MCF 10A (cell line): ENCODE data around the gene DIAPH1. TPM values are rescaled to one million over a fixed set of nuclear protein-coding genes. Genes with fewer than 3 reads are reported as not detected.
A peak's percentile ranks its signal among the peaks of the same experiment; 100 is the strongest.

Source experiments
- BruUV-seq: library from RNA; stranded (reverse); fragments of 400-500 nt; replicated peaks from 2 replicates; lab custom pipeline; 2021; lab: Mats Ljungman, UMichigan
- CTCF ChIA-PET: fragments of 300-600 bp; sonication (Branson Sonifier 250); formaldehyde crosslinking; extraction: SDS; loops from one replicate; lab custom pipeline; 2021; ENCODE audit warnings: antibody characterized with exemption, inconsistent platforms; lab: Yijun Ruan, JAX
- POLR2A ChIA-PET: fragments of 300-600, 350-650 bp; sonication (Branson Sonifier 250); formaldehyde crosslinking; extraction: SDS; loops from one replicate; lab custom pipeline; 2020; ENCODE audit warnings: antibody characterized with exemption, inconsistent platforms; lab: Yijun Ruan, JAX
- DNase-seq: peaks from one replicate; pipeline ENCODE4 v3.0.0-alpha.2; 2018; ENCODE audit not compliant: unreplicated experiment
- H3K27ac Mint-ChIP-seq: one replicate; pipeline ENCODE4 v1.8.0; 2022; ENCODE audit warnings: mild to moderate bottlenecking, low read depth, mixed read lengths; ENCODE audit not compliant: unreplicated experiment
- H3K27me3 Mint-ChIP-seq: one replicate; pipeline ENCODE4 v1.8.0; 2022; ENCODE audit warnings: mixed read lengths; ENCODE audit not compliant: insufficient read depth, unreplicated experiment
- H3K36me3 Mint-ChIP-seq: one replicate; pipeline ENCODE4 v1.8.0; 2022; ENCODE audit warnings: mild to moderate bottlenecking, moderate library complexity, mixed read lengths; ENCODE audit not compliant: insufficient read depth, unreplicated experiment
- H3K4me1 Mint-ChIP-seq: one replicate; pipeline ENCODE4 v1.8.0; 2022; ENCODE audit warnings: mixed read lengths; ENCODE audit not compliant: insufficient read depth, unreplicated experiment
- H3K4me3 Mint-ChIP-seq: one replicate; pipeline ENCODE4 v1.8.0; 2022; ENCODE audit warnings: mild to moderate bottlenecking, moderate library complexity, mixed read lengths; ENCODE audit not compliant: unreplicated experiment
- H3K9me3 Mint-ChIP-seq: one replicate; pipeline ENCODE4 v1.8.0; 2022; ENCODE audit warnings: mixed read lengths; ENCODE audit not compliant: unreplicated experiment
- CTCF ChIP-seq: fragments of 200-600 bp; IDR thresholded peaks from one replicate; pipeline ENCODE4 v1.8.0; 2022; ENCODE audit warnings: antibody characterized with exemption, mild to moderate bottlenecking; ENCODE audit not compliant: unreplicated experiment
- intact Hi-C: fragments of 100-400 bp; cut with micrococcal nuclease; formaldehyde crosslinking; loops from 2 replicates; pipeline ENCODE4 v1.14.1; 2022
- total RNA-seq: library from RNA; stranded (reverse); gene quantifications from 2 replicates; pipeline ENCODE4 v1.2.3, GENCODE V29; 2022

Gene DIAPH1
- total RNA-seq, 1 experiment from 2014 or later: 228 TPM

- peaks cover 18% of the 10 kb centered on the region for H3K4me1 Mint-ChIP-seq
- POLR2A ChIA-PET: interaction anchor here (0.6 to 4.5 kb wide), 15 partner anchors 7 to 752 kb away, joined by 3 to 82 read pairs (median 7); partner anchors contain the start of genes PCDHGA12, PCDHGC4 and TAF7
- CTCF ChIA-PET: interaction anchor here (0.6 to 4.8 kb wide), 19 partner anchors 12 to 731 kb away, joined by 3 to 75 read pairs (median 5); partner anchors contain the start of genes PCDHGA10 and PCDHGA12
Observed at GRCh38 chr5:141477044-141477575, 141.7 kb downstream of the DIAPH1 start.

GRCh38 chr5:141476132-141476911, 142.5 kb downstream of the DIAPH1 start:
- Mint-ChIP-seq H3K4me3 (peak overlapping the region; percentile 94), H3K27me3 (no peaks in the 10 kb centered on the region), H3K9me3 (no peaks in the 10 kb centered on the region), H3K27ac (peak overlapping the region; percentile 84), H3K36me3 (peaks cover 31% of the 10 kb centered on the region), H3K4me1 (peaks cover 18% of the 10 kb centered on the region)
- no peak for TF ChIP-seq CTCF
- TSS peak; percentile 53 for BruUV-seq
- intact Hi-C loops: loop anchor here (1.0 kb wide), 1 partner anchor 48 kb away; no protein-coding TSS in a partner anchor
- DNase-seq: peak; percentile 58
- ChIA-PET CTCF (interaction anchor here (0.6 to 4.8 kb wide), 29 partner anchors 11 to 602 kb away, joined by 3 to 75 read pairs (median 6); partner anchors contain the start of genes DIAPH1, PCDHB10, PCDHB14 and PCDHGA10), POLR2A (interaction anchor here (0.6 to 4.5 kb wide), 18 partner anchors 8 to 251 kb away, joined by 3 to 82 read pairs (median 6); partner anchors contain the start of genes PCDHGA12, PCDHGC4 and TAF7)

More at GRCh38 chr5:141477044-141477575, 141.7 kb downstream of the DIAPH1 start:
- Mint-ChIP-seq H3K27ac (no peak overlapping the region), H3K36me3 (peaks cover 31% of the 10 kb centered on the region), H3K9me3 (no peaks in the 10 kb centered on the region), H3K4me3 (peak overlapping the region; percentile 94), H3K27me3 (no peaks in the 10 kb centered on the region)
- BruUV-seq: no TSS peak
- no peak for DNase-seq
- intact Hi-C loops: no loop called here
- no peak for TF ChIP-seq CTCF

- CTCF ChIA-PET: interaction anchor here (0.6 to 4.8 kb wide), 32 partner anchors 8 to 602 kb away, joined by 3 to 75 read pairs (median 5); partner anchors contain the start of genes DIAPH1, PCDHB10, PCDHB14 and PCDHGA10
- TF ChIP-seq CTCF: peak; percentile 55
- peaks cover 18% of the 10 kb centered on the region for H3K4me1 Mint-ChIP-seq
- BruUV-seq: no TSS peak
- H3K27ac Mint-ChIP-seq: peak within 1 kb of the TSS; percentile 84
- H3K36me3 Mint-ChIP-seq: peaks cover 28% of the 10 kb centered on the region
- POLR2A ChIA-PET: interaction anchor here (0.6 to 4.5 kb wide), 19 partner anchors 11 to 435 kb away, joined by 3 to 82 read pairs (median 6); partner anchors contain the start of genes PCDHGA10, PCDHGC5 and TAF7
- intact Hi-C loops: loop anchor here (1.0 to 2.0 kb wide), 4 partner anchors 34 to 253 kb away; partner anchors contain the start of gene PCDHB14
- H3K9me3 Mint-ChIP-seq: no peaks in the 10 kb centered on the region
- DNase-seq: peak; percentile 98
- no peaks in the 10 kb centered on the region for H3K27me3 Mint-ChIP-seq
- peak within 1 kb of the TSS; percentile 94 for H3K4me3 Mint-ChIP-seq
Observed at GRCh38 chr5:141475625-141476131, 143.1 kb downstream of the DIAPH1 start, which contains the start of gene PCDHGC3. TSS of gene PCDHGC3 (plus strand) at chr5:141475966. CDS start at chr5:141476117, 151 bp downstream.
